Activated T-cell treated with anti-CD3 and anti-CD28 coated beads for 1 hour (primary cell): ENCODE measurements around the gene ZNF682.
"Not testable (repeated sequence)": the region's sequence is repeated elsewhere in the genome, so short reads cannot be mapped to it uniquely, and the experiment has no call there.

Source experiments
- DNase-seq: peaks from one replicate; pipeline ENCODE4 v3.0.0-alpha.2; 2020; ENCODE audit warnings: low read depth

Gene ZNF682

GRCh38 chr19:19997656-19998268 is 41.5 kb downstream of the ZNF682 start:
- peak; percentile 22 for DNase-seq

GRCh38 chr19:19966862-19967261 is 72.4 kb downstream of the ZNF682 start:
- DNase-seq, result no peak

GRCh38 chr19:19966126-19966525 is 73.2 kb downstream of the ZNF682 start:
- DNase-seq, result not testable (repeated sequence)

GRCh38 chr19:19964416-19964815 is 74.9 kb downstream of the ZNF682 start:
- no peak for DNase-seq

GRCh38 chr19:19959151-19959799 is 80.0 kb downstream of the ZNF682 start:
- peak; percentile 39 for DNase-seq

- not testable (repeated sequence) for DNase-seq
These were observed 81.5 kb downstream of the ZNF682 start for GRCh38 chr19:19957766-19958165.

- DNase-seq, result no peak
These were observed 82.8 kb downstream of the ZNF682 start for GRCh38 chr19:19956434-19957075.

GRCh38 chr19:19955208-19955607 is 84.1 kb downstream of the ZNF682 start:
- DNase-seq, result no peak
